Gastroesophageal sphincter (tissue), 3 donors: Measurements from ENCODE around the gene UBA1.

Experiments used
- CTCF ChIP-seq, 4 experiments: fragments of 200-600 bp in 2 of 4; fragments of 450-650 bp in 2 of 4; sonication (generic) in 1 of 4; IDR thresholded peaks; one replicate each; pipeline ENCODE4 v1.5.1; 2017 to 2019; ENCODE audit warnings: antibody characterized with exemption in 4 of 4, mild to moderate bottlenecking in 2 of 4, moderate library complexity in 2 of 4
- EP300 ChIP-seq: sonication (generic); formaldehyde crosslinking; IDR thresholded peaks from one replicate; pipeline ENCODE4 v1.6.1; 2017; ENCODE audit warnings: antibody characterized with exemption, mild to moderate bottlenecking
- POLR2A ChIP-seq, 2 donors: fragments of 450-650 bp; IDR thresholded peaks; one replicate each; pipeline ENCODE4 v1.6.1; 2017; ENCODE audit warnings: antibody characterized with exemption in 2 of 2, mild to moderate bottlenecking in 2 of 2, moderate library complexity in 1 of 2
- POLR2AphosphoS5 ChIP-seq: sonication (generic); formaldehyde crosslinking; IDR thresholded peaks from one replicate; pipeline ENCODE4 v1.6.1; 2017; ENCODE audit warnings: antibody characterized with exemption

GRCh38 chrX:47204970-47205369 is 11.3 kb downstream of the UBA1 start:
- TF ChIP-seq EP300 (no peak), CTCF (IDR thresholded peaks at IDR 0.05) (no peak), POLR2A (IDR thresholded peaks at IDR 0.05) (no peak), POLR2AphosphoS5 (no peak)
